ENCODE measurements around the gene LRMDA. TPM values are rescaled to one million over a fixed set of nuclear protein-coding genes. Genes with fewer than 3 reads are reported as not detected.

LRMDA gene
- polyA plus RNA-seq, 3 donors, result 39.8 to 59.6 (median 56.4) TPM

DNA sequence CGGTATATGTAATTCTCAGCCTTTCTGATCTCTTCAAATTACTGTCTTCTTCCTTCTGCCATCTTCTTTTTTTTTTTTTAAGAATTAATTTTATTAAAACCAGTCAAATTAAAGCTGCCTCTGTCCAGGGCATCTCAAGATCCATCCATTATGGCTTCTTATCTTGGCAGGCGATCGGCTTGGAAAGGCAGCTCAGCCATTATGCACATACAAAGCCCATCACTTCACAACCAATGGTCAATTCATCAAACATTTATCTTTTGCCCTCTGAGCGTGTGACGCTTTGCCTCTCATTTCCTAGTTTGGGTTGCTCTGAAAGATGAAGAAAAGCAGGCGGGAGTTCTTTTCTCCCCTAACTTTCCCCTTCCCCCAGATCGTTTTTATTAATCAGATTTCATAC is 591.6 kb downstream of the LRMDA start:
- WGBS (ENCODE audit: insufficient coverage), result 40% methylated on average over 2 of the region's 7 CpGs
- peaks cover 0 to 4% of the 10 kb centered on the region in 2 donors for H3K36me3 Mint-ChIP-seq

DNA sequence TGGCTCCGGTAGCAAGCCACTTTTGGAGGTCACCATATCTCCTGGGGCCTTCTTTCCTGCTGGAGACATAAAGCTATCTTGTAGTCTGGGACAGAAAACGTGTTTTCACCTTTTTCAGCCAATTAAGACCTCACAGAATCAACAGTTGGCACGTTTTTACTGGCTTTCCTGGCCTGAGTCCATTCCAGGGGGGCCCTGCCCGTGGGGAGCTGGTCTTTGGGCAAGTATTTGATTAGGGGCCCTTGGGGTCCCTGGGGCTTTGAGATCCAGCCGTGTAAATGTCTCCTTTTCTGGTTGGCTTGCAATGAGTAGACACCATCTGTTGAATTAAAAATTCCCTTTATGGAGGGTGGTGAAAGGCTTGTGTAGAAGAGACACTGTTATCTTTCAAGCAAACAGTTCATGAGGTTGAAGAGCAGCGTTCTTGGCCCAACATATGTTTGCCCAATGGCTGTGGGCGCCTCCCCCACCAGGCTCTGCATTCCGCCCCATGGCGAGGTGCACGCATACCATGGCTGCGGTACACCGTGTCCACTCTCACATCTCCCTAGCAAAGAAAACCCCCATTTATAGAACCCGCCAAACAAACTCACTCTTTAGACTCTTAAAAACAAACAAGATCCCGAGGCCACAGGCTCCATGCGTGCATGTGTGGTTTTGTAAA is 593.2 kb downstream of the LRMDA start:
- peaks cover 5 to 9% of the 10 kb centered on the region in 2 donors for H3K4me1 ChIP-seq (ENCODE audit: control insufficient read depth in 1 of 2, insufficient read depth in 2 of 2, low read length in 2 of 2)
- 100% methylated on average over 11 of the region's 15 CpGs for WGBS (ENCODE audit: insufficient coverage)
- peaks cover 0 to 2% (median 0%) of the 10 kb centered on the region in 7 donors for H3K9me3 Mint-ChIP-seq
- no peak overlapping the region for H2AFZ ChIP-seq (ENCODE audit: insufficient read depth, low read depth, low read length, poor library complexity, severe bottlenecking)
- H3K79me2 ChIP-seq (ENCODE audit: insufficient read depth, low read length), result no peaks in the 10 kb centered on the region
- intact Hi-C loops (cut with micrococcal nuclease), result no loop called here
- H3K4me3 Mint-ChIP-seq, result no peak overlapping the region
- peaks cover 0 to 4% of the 10 kb centered on the region in 2 donors for H3K36me3 Mint-ChIP-seq
- no peak overlapping the region for H3K4me3 ChIP-seq (replicated peaks in 1 of 3; ENCODE audit: low read depth in 2 of 3, low read length in 3 of 3)
- TF ChIP-seq, protein P1, sequence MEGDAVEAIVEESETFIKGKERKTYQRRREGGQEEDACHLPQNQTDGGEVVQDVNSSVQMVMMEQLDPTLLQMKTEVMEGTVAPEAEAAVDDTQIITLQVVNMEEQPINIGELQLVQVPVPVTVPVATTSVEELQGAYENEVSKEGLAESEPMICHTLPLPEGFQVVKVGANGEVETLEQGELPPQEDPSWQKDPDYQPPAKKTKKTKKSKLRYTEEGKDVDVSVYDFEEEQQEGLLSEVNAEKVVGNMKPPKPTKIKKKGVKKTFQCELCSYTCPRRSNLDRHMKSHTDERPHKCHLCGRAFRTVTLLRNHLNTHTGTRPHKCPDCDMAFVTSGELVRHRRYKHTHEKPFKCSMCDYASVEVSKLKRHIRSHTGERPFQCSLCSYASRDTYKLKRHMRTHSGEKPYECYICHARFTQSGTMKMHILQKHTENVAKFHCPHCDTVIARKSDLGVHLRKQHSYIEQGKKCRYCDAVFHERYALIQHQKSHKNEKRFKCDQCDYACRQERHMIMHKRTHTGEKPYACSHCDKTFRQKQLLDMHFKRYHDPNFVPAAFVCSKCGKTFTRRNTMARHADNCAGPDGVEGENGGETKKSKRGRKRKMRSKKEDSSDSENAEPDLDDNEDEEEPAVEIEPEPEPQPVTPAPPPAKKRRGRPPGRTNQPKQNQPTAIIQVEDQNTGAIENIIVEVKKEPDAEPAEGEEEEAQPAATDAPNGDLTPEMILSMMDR (IDR thresholded peaks at IDR 0.05), result no peak
- no peaks in the 10 kb centered on the region for H3K36me3 ChIP-seq (replicated peaks in 1 of 2; ENCODE audit: control insufficient read depth in 1 of 2, insufficient read depth in 2 of 2, low read length in 2 of 2)
- no peaks in the 10 kb centered on the region for H3K27me3 ChIP-seq (ENCODE audit: control insufficient read depth in 2 of 2, insufficient read depth in 2 of 2, low read length in 2 of 2)
- DNase-seq, result no peak
- H3K27me3 Mint-ChIP-seq (ENCODE audit: low read depth in 3 of 3), result peaks cover 0 to 2% (median 0%) of the 10 kb centered on the region in 3 donors
- no peaks in the 10 kb centered on the region for H4K20me1 ChIP-seq (ENCODE audit: insufficient read depth, low read length)
- H3K4me1 Mint-ChIP-seq, result peaks cover 13% of the 10 kb centered on the region
- H3K9me3 ChIP-seq (replicated peaks in 1 of 2; ENCODE audit: control insufficient read depth in 1 of 2, insufficient read depth in 1 of 2, low read length in 2 of 2), result no peaks in the 10 kb centered on the region
- no peak overlapping the region for H3K9ac ChIP-seq (ENCODE audit: insufficient read depth, low read length, poor library complexity, severe bottlenecking)
- no peak overlapping the region for H3K4me2 ChIP-seq (replicated peaks; ENCODE audit: extremely low read depth, low read length, poor library complexity, severe bottlenecking)
- peak overlapping the region in 1 of 7 donors; percentile 28 for H3K27ac Mint-ChIP-seq
- no peak overlapping the region for H3K27ac ChIP-seq (ENCODE audit: low read depth in 1 of 2, low read length in 2 of 2)

More for the DNA sequence above, 591.6 kb downstream of the LRMDA start:
- DNase-seq, result no peak
- Histone ChIP-seq H3K4me3 (replicated peaks in 1 of 3; ENCODE audit: low read depth in 2 of 3, low read length in 3 of 3) (no peak overlapping the region), H3K36me3 (replicated peaks in 1 of 2; ENCODE audit: control insufficient read depth in 1 of 2, insufficient read depth in 2 of 2, low read length in 2 of 2) (no peaks in the 10 kb centered on the region), H3K27ac (ENCODE audit: low read depth in 1 of 2, low read length in 2 of 2) (no peak overlapping the region), H3K9me3 (replicated peaks in 1 of 2; ENCODE audit: control insufficient read depth in 1 of 2, insufficient read depth in 1 of 2, low read length in 2 of 2) (no peaks in the 10 kb centered on the region), H3K4me1 (ENCODE audit: control insufficient read depth in 1 of 2, insufficient read depth in 2 of 2, low read length in 2 of 2) (peaks cover 5 to 9% of the 10 kb centered on the region in 2 donors), H4K20me1 (ENCODE audit: insufficient read depth, low read length) (no peaks in the 10 kb centered on the region), H3K4me2 (replicated peaks; ENCODE audit: extremely low read depth, low read length, poor library complexity, severe bottlenecking) (no peak overlapping the region), H3K9ac (ENCODE audit: insufficient read depth, low read length, poor library complexity, severe bottlenecking) (no peak overlapping the region), H3K27me3 (ENCODE audit: control insufficient read depth in 2 of 2, insufficient read depth in 2 of 2, low read length in 2 of 2) (no peaks in the 10 kb centered on the region), H2AFZ (ENCODE audit: insufficient read depth, low read depth, low read length, poor library complexity, severe bottlenecking) (no peak overlapping the region), H3K79me2 (ENCODE audit: insufficient read depth, low read length) (no peaks in the 10 kb centered on the region)
- Mint-ChIP-seq H3K4me1 (peaks cover 13% of the 10 kb centered on the region), H3K27ac (no peak overlapping the region), H3K4me3 (no peak overlapping the region), H3K9me3 (peaks cover 0 to 2% (median 0%) of the 10 kb centered on the region in 7 donors), H3K27me3 (ENCODE audit: low read depth in 3 of 3) (peaks cover 0 to 4% (median 0%) of the 10 kb centered on the region in 3 donors)
- TF ChIP-seq, protein P1 (IDR thresholded peaks at IDR 0.05), result no peak
- intact Hi-C loops (cut with micrococcal nuclease), result no loop called here

All from CD14-positive monocyte (primary cell).